Measurements from ENCODE around the gene M1AP.
A peak's percentile ranks its signal among the peaks of the same experiment; 100 is the strongest.

M1AP gene

DNA sequence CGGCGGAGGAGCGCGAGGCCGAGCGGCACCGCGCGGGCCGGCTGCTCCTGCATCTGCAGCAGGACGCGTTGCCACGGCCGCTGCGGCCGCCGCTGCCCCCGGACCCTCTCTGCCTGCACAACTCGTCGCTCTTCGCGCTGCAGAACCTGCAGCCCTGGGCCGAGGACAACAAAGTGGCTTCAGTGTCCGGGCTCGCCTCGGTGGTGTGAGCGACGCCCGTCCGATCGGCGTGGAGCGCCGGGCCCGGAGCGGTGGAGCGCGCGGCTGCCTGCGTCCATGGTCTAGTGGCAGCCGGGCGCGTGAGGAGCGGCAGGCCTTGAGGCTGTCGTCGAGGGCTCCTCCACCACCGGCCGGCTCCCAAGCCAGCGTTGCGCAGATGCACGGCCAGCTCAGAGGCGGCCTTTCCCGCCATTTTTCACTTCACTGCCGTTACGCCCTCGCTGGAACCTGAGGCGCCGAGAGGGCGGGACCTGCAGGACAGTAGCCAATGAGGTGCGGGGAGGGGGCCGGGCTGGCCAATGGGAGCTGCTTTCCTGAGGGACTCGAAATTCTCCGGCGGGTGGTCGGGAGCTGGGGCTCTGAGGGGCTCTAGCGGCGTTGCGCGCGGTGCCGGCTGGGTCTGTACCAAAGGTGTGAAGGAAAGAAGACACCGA, 132.0 kb downstream of the M1AP start:
- DNase-seq = no peak

DNA sequence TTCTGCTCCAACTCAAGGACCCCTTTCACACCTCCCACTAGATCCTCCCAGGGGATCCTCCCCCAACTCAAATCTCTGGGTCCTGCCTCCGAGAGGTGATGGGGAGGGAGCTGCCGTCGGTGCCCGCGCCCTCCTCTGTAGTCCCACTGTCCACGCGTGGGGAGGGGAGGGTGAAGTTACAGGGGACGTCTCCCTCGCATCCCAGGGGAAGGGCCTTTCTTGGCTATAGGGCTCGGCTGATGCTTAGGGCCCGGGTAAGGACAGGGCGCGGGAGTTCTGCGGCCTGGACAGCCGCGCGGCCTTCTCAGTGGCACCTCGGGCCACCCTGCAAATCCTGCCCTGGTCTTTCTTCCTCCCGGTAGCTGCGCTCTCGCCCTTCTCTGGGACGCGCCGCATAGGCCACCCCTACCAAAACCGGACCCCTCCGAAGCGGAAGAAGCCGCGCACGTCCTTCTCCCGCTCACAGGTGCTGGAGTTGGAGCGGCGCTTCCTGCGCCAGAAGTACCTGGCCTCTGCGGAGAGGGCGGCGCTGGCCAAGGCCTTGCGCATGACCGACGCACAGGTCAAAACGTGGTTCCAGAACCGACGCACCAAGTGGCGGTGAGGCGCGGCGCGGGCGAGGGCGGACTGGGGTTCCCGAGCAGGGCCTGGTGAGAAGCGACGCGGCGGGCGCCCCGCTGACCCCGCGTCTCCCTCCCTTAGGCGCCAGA, 132.7 kb downstream of the M1AP start:
- DNase-seq = no peak

DNA sequence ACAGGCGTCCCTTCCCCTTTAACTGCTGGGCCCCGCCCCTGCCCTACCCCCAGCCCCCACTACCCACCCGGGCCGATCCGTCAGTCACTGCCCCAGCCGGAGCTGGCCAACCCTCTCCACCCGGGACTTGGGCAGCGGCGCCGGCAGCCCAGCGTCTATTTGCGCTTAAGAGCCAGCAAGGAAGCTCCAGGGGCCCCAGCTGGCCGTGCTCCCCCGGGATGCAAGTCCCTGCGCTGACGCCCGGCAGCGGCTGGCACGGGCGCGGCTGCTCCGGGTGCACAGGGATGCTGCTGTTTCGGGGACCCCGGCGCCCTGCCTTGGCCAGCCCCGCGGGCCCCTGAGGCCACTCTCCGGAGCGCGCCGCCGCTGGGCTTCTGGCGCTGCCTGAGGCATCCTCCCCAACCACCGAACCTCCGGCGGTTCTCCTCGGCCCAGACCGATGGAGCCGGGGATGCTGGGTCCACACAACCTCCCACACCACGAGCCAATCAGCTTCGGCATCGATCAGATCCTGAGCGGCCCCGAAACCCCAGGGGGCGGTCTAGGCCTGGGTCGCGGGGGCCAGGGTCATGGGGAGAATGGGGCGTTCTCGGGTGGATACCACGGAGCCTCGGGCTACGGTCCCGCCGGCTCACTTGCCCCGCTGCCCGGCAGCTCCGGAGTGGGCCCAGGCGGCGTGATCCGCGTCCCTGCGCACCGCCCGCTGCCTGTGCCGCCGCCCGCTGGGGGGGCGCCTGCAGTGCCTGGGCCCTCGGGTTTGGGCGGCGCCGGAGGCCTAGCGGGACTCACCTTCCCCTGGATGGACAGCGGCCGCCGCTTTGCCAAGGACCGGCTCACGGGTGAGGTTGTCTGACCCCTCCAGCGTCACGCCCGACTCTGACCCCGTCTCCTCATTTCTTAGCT, 133.5 kb downstream of the M1AP start, which contains the start of gene TLX2:
Gene TLX2 (plus strand): TSS at position 83 of the 903 bp plus-strand sequence. CDS start 357 bp downstream, at position 440.
- DNase-seq = peak; percentile 20

DNA sequence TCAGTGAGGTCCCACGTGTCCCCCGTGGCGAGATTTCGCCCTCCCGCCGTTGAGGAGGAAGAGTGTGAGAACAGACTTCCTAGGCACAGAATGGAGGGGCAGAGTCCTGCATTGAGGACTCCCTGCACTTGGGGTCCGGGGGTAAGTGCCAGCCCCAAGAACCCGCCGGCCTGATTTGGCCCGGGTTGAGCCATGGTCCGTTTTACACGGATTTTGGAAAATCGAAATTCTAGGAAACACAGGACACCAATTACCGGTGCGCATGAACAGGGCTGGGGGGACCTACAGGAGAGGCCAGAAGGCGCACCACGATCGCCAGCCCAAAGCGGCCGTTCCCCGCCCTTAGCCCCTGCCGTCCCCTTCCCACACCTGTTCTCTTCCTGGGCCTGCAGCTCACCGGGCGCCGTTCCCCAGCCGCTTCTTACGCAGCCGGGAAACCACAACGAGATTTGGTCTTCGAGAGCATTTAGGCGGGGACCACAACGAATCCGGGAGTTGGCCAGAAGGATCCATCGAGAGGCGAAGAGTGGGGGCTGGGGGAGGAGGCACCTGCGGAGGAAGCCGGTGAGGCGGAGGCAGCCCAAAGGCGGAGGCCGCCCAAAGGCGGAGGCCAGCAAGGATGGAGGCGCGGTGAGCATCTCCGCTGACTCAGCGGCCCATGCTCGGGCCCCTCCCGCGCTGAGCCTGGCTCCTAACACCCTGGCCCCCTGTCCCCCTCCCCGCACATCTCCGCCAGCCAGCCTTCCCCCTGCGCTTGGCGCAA, 134.3 kb downstream of the M1AP start:
- peak; percentile 30 for DNase-seq

DNA sequence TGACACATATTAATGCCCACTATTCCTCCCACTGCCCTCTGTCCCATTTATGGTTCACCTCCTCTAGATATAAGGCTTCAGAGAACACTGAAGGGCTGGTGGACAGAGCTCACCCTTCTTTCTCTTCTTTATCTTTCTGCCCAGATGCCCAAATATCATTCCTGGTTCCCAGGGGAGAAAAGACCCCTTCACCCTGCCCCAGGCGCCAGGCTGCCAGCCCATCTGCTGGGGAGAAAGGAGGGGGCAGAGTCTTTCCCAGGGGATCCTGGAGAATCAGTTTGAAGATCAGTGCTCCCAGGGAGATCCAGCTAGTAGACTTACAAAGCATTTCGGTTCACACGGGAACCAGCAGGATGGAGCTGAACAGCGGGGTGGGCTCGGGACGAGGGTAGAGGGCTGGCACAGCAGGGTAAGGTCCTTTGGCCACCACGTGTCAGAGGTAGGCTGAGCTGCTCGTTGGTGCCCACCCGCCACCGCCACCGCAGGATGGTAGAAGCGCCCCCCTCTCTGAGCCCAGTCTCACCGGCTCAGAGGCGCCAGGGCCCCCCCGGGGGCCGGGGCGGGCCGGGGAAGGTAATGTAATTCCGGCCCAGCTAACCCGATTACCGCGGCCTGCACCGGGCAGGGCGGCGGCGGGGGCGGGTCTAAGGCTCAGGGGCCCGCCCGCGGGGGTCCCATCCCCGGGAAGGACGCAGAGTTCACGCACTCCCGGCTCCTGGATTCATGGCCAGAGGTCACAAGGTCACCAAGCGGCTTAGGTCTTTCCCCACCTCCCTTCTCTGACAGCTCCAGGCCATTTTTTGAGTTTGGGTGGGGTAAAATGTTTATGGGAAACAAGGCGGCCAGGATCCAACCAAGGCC, 135.2 kb downstream of the M1AP start:
- peak; percentile 42 for DNase-seq

DNA sequence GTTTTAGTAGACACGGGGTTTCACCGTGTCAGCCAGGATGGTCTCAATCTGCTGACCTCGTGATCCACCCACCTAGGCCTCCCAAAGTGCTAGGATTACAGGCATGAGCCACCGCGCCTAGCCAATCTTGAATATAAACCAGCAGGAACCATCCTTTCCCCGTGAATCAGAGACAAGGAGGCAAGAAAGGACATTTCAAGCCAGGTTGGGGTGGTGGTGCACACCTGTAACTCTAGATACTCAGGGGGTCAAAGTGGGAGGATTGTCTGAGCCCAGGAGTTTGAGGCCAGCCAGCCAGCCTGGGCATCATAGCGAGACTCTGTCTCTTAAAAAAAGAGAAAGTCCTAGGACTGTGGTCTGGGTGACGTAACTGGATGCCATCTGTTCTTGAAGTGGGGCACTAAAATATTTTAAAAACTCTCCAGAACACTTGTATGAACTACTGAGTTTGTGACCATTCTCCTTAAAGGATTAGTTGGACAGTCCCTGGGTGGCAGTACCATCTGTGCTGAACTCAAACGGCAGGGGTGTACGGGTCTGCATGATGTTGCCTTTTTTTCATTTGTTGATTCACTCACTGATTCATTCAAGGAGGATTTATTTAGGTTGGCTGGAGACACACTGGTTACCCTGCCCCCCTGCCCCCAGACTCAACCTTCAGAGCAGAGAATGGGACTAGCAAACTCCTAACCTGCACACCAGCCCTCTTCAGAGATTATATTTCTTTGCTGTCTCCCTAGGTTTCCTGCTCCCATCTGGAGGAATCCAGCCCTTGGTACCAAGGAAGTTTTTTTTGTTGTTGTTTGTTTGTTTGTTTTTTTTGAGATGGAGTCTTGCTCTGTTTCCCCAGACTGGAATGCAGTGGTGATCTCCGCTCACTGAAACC, 136.8 kb downstream of the M1AP start:
- no peak for DNase-seq

DNA sequence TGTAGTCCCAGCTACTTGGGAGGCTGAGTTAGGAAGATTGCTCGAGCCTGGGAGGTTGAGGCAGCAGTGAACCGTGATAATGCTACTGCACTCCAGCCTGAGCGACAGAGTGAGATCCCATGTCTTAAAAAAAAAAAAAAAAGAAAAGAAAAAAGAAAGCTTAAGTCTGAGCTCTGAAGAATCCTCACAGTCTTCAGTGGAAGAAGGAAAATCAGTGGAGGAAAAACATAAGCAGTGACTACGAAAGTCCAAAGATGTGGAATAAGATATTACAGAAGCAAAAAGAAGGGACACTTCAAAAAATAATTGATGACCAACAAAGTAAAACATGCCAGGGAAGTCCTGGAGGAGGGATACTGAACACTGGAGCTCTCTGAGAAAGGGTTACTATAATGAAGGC, 137.9 kb downstream of the M1AP start:
- DNase-seq = no peak

DNA sequence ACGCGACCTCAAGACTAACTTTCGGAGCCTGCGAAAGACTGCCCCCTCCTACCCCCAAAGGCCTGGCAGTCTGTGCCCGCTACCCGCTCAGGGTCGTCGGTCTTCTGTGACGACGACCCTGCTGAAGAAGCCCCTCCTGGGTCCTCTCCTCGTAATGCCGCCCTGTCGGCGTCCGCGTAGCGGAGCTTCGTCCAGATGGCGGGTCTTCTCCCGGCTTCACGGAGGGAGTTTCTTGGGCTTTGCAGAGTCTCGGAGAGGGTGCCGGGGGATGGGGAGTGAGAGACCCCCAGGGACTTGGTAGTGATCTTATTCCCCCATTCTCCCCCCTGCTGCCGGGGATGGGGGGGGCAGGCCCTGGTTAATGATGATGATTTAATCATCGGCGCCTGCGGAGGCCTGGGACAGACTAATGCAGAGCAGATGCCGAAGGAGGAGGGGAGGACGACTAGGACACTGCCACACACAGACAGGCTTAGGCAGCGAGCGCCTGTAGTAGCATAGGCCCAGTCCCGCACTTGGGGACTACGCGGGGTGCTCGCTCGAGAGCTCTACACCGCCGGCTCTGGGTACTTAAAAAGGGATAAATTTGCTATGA, 140.1 kb downstream of the M1AP start:
- DNase-seq = peak; percentile 89
